Activated T-cell treated with anti-CD3 and anti-CD28 coated beads, Interleukin-2, amount 50 U/mL, for 48 hours (primary cell): ENCODE measurements around the gene SLC30A10.
"Not testable (repeated sequence)": the region's sequence is repeated elsewhere in the genome, so short reads cannot be mapped to it uniquely, and the experiment has no call there.

Experiments
- DNase-seq, 2 experiments: peaks; one replicate each; pipeline ENCODE4 v3.0.0-alpha.2; 2020

The SLC30A10 gene

DNA sequence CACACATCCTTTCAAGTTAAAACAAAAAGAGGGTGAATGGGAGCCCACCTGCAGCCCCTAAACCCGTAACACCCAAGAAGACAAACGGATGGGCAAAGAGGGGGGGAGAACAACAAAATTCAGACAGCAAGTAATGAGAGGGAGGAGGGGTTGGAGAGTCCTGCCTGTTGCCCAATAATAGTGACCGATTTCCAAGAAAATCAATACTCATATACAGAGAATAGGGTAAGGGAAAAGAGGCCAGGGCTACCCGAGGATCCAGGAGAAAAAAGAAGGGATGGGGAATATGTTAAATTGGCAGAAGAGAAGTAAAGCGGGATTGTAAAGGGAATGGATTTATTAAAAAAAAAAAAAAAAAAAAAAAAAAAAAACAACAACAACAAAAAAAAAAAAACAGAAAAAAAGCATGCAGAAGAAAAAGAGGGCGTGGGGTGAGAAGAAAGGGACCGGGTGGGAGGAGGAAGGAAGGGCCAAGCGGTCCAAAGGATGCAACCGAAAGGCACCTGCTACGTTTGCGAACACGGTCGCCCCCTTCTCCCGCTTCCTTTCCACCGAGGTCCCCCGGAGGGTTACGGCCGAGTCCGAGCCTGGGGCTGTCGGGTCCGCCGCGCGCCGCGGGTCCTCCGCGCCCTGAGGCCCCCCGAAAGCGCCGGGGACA, 930 bp downstream of the SLC30A10 start:
- no peak for DNase-seq

DNA sequence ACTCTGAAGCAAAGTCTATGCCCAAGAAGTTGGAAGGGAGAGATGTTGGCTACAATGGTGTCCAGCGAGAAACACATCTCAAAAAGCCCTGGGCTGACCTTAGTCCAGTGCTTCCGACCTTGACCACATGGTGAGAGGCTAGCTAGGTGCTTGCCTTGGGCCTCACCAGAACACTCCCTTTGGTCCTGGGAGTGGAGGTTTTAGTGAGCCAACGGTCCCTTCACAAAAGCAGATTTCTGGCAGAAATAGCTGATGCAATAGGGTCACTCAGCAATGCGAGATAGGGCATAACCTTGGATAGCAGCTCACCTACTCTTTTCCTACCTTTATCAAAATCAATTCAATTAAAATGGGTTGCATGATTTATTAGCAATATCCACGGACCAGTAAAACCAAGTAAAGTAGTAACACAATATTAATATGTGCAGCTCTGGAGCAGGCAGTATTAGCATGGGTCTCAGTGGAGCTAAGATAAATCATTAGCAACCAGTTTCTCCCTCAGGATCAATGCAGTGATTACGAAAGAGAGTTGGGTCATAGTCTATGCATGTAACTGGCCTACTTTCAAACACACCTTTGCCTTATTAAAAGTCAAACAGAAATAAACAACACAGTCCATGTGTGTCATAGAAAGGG, 1.9 kb downstream of the SLC30A10 start:
- DNase-seq = no peak

DNA sequence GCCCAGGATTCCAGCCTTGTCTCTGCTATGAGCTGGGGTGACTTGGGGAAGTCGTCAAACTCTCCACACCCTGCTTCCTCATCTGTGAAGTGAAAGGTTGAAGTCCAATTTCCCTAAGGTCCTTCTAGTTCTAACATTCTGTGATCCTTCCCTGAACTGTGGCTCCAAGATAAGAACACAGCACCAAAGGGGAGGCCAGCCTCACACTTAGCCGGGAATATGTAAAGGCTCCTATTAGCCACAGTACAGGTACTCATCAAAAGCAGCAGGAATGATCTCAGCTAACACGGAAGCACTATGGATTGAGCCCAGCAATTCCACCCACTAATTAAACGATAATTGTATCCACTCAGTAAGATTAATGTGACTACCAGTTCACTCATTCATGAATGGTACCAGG, 4.0 kb downstream of the SLC30A10 start:
- DNase-seq = no peak

DNA sequence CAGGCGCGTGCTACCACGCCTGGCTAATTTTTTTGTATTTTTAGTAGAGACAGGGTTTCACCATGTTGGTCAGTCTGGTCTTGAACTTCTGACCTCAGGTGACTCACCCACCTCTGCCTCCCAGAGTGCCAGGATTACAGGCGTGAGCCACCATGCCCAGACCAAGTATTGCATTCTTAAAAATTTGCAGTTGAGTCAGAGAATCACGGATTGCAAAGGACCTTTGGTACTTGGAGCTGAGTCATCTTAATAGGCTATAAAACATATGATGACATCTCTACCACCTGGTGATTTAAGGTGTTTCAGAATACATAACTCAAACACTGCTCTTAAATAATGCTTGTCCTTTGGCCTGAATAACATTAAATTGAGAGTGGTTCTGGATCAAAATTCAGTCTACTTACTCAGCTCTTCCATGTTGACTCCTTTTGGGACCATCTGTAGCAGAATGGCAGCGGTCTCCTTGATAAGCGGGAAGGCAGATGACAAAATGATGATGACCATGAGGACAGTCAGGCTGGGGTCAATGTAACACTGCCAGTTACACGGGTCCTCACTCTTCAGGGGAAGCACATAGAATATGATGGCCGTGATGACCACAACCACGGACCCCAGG, 10.4 kb downstream of the SLC30A10 start:
- no peak for DNase-seq

DNA sequence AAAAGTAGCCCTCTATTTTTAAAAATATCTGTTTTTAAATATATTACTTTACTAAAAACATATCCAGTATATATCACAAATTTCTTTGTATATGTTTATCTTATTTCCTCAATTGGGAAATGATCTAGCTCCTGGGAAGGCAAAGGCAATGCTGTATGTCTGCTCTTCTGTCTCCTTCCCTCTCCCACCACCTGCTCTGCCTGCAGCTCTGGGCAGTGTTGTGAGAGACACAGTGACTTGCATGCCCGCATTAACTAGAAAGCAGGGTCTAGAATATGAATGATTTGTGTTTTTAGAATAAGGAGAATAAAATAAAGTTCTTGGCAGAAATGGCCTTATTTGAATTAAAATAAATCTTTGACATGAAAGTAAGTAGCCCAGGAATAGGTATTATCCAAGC, 11.1 kb downstream of the SLC30A10 start:
- DNase-seq = no peak

DNA sequence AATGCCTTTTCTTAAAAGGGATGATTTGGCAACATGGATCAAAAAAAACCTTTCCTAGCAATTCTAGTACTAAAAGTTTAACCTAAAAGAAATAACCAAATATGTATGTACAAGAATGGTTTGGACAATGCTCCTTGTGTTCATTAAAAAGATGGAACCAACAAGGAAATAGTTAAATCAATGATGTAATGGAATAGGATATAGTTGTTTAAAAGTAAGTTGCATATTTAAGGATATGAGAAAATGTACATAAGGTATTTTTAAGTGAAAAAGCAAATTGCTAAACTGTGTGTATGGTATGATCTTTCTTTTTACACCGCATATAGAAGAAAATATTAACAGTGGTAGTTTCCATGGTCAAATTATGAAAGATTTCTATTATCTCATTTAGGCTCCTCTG, 12.1 kb downstream of the SLC30A10 start:
- no peak for DNase-seq

DNA sequence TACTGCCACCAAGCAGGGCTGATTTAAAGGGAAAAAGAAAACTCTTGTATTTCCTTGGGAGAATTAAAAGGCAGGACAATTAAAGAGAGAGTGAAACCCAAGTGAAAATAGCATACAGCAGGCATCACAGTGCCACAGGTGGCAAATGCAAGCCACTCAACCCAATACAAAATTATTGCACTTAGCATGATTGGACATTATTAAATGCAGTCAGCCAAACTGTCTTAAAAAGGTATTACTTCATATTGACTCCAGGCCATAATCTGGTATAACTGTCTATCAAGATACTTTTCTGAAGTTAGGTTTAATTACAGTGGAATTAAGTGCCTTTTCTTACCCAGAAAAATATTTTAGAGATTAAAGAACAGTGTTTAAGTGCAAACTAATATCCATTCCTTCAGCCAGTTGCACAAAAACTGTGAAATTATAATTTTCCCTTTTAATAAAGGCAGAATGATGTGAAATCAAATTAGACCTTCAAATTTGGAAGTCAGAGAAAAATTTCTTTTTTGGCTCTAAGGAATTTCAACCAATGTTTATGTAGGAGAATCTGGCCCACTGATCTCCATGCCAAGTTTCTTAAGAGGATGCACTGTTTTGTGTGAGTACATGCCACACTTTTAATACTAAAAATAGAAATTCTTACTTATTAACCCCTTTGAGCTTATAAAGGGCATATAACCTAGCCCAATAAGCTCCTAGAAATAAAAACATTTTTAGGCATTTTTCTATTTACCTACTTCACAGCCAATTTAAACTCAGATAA, 15.2 kb downstream of the SLC30A10 start:
- DNase-seq = no peak

DNA sequence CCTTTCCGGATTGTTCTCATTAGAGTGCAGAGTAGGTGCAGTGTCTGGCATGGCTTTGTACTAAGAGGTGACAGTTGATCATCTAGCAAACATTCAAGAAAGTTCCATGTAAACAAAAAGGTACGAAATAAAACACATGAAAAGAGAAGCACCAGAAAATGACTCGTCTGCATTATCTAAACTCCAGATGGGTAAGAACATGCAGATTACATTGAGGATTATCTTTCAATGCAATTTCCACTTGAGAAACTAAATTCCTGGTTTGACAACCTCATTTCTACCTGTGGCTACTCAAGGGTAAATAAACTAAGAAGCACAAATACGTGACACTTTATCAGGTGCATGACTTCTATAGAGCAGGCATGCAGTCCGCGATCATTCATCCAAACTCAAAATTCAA, 17.6 kb downstream of the SLC30A10 start:
- no peak for DNase-seq

DNA sequence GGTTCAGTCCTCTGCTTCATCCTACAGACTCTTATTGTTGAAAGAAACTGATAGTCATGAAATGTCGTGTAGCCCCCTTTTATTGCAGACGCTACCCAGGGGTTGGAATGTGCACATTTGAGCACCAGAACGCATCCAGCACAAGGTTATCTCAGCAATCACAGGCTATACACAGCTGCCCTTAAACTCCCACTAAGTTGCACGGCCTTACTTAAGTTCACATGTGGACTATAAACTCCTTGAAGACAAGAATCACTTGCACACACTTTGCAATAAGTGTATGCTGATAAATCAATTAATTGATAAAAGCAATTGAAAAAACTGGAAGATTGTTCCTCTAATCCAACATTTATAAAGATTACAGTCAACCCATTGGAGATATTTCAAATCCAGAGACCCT, 18.9 kb downstream of the SLC30A10 start:
- no peak for DNase-seq

DNA sequence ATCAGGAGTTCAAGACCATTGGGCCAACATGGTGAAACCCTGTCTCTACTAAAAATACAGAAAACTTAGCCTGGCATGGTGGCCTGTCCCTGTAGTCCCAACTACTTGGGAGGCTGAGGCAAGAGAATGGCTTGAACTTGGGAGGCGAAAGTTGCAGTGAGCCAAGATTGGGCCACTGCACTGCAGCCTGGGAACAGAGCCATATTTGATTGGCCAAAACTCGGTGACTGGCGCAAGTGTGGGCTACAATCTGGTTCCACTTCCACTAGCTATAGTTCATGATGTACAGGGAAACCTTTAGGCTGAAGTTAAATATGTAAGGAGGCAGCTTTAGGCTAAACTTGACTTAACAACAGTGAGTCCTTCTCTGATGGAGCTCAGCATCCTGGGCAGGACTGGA, 20.2 kb downstream of the SLC30A10 start:
- no peak for DNase-seq

DNA sequence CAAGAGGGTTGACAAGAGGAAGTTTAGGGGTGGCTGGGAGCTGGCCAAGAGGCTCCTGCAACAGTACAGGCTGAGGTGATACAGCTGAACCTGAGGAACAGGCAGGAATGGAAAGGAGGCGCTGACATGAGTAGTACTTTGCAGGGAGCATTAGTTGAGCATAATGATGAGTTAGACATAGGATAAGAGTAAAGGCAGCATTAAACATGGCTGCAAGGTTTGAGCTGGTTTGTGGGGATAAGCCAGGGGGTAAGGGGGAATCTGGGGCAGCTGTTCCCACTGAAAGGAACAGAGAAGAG, 20.6 kb downstream of the SLC30A10 start:
- no peak for DNase-seq

DNA sequence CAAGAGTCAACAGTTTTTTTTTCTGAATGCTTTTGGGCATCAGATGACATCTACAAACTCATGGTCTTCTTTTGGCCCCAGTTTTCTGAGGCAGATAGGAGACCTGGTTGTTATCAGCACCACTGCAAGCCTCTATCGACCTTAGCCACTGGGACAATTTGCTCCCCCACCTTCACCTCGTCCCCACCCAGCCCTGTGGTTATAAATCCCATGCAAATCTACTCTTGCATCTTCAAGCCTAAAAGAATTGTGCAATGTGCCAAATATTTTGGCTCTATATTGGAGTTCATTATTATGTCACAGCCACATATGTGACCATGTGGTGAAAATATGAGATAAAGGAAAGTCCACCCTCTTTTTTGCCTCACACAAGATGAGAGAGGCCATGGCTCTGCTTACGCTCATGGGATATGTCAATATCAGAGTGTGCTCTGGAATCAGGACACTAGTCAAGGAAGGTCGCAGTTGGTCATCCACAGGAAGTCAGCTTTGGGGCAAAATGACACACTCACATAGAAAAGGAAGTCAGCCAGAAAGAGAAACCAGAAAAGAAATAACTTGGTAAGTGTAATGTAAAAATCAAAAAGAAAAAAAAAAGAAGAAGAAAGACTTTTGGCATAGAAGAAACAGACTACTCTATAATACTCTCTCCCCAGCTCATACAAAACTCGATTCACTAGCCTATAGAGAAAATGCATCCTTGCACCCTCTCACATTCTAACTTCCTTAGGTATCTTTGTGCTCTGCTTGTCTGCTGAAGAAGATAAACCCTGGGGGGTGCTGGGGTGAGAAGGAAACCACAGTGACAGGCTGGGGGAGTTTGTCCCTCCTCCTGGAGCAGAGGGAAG, 21.2 kb downstream of the SLC30A10 start:
- DNase-seq = no peak

DNA sequence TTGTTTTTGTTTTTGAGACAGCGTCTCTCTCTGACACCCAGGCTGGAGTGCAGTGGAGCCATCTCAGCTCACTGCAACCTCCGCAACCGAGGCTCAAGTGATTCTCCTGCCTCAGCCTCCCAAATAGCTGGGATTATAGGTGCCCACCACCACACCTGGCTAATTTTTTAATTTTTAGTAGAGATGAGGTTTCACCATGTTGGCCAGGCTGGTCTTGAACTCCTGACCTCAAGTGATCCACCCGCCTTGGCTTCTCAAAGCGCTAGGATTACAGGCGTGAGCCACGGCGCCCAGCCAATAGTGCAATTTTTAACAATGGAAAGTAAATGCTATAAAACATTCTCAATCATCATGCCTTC, 21.8 kb downstream of the SLC30A10 start:
- DNase-seq = not testable (repeated sequence)

DNA sequence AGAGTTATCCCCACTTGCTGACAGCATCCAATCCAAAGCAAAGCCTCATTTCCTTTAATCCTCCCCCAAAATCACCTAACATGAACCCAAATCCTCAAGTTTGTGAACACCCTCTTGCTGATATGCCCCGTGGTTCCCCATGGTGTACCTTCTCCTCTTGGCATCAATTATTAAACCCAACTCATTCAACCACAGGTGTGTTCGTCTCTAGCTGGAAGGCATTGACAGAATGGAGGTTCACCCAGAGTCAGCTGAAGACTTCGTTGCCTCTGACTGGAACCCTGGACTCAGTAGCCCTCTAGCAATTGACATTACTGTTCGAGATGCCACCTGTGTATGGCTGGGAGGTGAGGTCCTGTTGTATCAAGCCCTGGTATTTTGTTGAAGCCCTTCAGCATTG, 22.8 kb downstream of the SLC30A10 start:
- no peak for DNase-seq

DNA sequence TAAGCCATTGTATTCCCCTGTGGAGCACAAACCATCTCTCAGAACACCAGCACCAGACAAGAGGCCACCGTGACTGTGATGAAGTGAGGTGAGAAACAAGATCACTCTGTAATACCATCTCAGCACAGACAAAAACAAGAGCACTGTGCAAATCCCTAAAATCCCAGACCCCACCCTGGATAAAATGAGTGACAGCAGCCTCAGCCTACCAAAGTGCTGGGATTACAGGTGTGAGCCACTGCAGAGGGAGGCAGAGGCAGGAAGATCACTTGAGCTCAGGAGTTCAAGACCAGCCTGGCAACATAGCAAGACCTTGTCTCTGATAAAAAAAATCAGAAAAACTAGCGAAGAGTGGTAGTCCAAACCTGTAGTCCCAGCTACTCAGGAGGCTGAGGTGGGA, 23.4 kb downstream of the SLC30A10 start:
- DNase-seq = no peak

DNA sequence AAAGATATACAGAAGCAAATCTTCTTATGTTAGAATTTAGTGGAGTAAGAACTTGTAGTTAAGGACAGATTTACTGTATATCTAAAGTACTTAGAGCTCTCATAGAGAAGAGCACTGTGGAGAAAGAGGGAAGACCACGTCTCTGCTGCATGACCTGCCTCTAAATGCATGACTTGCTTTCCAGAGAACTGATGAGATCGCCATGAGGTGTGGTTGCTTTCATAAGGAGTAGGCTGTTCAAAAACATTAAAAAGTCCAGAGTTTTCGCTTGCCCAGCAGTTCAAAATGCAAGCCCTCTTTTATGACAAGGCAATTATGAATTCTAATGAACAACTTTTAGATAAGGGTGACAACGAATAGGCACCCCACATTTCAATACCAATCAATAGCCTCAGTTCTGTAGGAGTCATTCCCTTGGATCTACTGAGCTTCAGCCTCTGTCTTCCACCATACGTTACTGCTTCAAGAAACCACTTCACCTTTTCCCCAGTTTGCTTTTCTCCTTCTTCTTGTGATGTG, 24.9 kb downstream of the SLC30A10 start:
- DNase-seq = no peak

DNA sequence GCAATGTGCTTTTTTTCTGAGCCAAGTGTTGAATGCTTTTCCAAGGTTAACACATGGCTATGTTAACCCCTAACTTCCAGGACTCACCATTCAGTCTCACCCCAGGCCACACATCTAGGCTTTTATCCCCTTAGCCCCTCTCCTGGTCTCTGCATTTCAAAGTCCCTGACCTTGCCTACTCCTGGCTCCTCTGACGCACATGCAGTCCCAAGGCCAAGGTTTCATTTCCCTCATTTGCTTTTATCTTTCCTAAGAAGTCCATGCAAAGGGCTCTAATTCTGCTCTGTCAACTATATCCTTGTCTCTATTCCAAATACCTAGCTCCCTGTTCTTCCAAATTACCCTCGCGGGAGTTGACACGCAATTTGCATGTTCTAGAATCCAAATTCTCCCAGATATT, 25.4 kb downstream of the SLC30A10 start:
- DNase-seq = no peak

DNA sequence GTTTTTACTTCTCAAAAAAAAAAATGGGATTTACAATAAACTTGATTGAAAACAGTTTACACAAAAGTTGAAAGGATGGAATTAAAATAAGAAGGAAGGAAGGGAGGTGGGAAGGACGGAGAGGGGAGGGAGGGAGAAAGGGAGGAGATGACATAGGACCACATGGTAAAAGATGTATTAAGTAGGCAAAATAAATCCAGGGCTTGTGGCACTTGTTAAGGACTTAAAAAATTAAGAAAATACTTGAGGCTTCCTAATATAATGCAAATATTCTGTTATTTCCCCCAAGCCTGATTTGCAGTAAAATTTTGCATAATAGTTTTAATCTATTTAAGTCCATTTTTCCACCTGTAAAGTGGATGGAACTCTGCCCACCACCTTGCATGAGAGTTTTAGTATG, 27.5 kb downstream of the SLC30A10 start:
- no peak for DNase-seq

DNA sequence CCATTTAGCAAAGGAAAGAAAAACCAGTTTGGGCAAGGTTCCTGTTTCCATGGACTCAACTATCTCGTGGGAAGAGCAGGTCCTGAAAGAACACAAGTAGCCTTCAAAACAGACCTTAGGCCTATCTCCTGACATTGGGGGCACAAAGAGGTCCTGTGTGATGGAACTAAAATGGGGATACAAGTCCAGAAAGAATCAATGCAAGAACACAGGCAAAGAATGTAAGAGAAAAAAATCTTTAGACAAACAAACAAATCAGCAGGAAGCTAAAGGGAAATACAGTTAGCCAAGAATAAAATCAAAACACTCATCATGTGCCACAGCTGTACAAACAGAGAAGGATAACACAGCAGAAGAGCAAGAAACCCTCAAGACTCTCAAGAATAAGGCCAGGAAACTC, 28.2 kb downstream of the SLC30A10 start:
- DNase-seq = no peak

DNA sequence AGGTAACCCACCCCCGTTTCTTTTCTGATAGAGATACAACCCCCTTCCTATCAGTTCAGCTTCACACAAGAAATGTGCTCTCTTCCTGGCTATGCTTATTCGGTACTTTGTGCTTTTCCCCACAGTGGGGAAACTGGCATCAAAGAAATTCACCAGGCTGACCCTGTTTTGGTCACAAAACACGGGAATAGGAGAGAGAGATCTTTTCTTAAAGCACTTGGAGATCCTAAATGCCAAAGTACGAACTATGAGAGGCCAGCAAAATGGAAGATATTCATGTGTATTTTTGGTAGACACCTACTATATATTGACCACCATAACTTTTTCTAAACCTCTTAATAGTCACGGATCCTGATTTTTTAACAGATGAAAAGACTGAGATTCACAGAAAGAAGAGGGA, 30.0 kb downstream of the SLC30A10 start:
- no peak for DNase-seq

DNA sequence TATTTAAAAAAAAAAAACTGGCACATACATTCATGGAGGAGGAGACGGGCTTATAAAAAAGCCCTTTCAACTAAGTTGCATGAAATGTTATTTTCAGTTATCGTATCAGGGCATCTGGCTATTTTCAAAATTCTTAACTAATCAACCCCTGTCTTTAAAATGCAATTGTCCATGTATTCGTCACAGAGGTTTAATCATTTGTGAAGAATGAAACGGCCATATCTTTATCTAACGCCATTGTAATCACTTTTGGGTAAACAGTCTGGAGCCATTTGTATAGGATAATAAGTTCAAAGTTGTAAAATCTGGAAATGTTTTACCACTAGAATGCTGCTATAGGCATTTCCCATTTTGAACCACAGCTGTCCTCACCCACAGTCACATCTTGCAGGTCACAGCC, 30.4 kb downstream of the SLC30A10 start:
- no peak for DNase-seq

DNA sequence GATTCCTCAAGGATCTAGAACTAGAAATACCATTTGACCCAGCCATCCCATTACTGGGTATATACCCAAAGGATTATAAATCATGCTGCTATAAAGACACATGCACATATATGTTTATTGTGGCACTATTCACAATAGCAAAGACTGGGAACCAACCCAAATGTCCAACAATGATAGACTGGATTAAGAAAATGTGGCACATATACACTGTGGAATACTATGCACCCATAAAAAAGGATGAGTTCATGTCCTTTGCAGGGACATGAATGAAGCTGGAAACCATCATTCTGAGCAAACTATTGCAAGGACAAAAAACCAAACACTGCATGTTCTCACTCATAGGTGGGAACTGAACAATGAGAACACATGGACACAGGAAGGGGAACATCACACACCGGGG, 36.1 kb downstream of the SLC30A10 start:
- not testable (repeated sequence) for DNase-seq

DNA sequence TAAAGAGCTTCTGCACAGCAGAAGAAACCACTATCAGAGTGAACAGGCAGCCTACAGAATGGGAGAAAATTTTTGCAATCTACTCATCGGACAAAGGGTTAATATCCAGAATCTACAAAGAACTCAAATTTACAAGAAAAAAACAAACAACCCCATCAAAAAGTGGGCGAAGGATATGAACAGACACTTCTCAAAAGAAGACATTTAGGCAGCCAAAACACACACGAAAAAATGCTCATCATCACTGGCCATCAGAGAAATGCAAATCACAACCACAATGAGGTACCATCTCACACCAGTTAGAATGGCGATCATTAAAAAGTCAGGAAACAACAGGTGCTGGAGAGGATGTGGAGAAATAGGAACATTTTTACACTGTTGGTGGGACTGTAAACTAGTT, 36.5 kb downstream of the SLC30A10 start:
- DNase-seq = not testable (repeated sequence)
